ENCODE results near the gene ERMN.
"Not testable (repeated sequence)": the region's sequence is repeated elsewhere in the genome, so short reads cannot be mapped to it uniquely, and the experiment has no call there.

GRCh38 chr2:157368508-157368907 lies 42.9 kb upstream of the ERMN start:
- TF ChIP-seq, protein P1, sequence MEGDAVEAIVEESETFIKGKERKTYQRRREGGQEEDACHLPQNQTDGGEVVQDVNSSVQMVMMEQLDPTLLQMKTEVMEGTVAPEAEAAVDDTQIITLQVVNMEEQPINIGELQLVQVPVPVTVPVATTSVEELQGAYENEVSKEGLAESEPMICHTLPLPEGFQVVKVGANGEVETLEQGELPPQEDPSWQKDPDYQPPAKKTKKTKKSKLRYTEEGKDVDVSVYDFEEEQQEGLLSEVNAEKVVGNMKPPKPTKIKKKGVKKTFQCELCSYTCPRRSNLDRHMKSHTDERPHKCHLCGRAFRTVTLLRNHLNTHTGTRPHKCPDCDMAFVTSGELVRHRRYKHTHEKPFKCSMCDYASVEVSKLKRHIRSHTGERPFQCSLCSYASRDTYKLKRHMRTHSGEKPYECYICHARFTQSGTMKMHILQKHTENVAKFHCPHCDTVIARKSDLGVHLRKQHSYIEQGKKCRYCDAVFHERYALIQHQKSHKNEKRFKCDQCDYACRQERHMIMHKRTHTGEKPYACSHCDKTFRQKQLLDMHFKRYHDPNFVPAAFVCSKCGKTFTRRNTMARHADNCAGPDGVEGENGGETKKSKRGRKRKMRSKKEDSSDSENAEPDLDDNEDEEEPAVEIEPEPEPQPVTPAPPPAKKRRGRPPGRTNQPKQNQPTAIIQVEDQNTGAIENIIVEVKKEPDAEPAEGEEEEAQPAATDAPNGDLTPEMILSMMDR (IDR thresholded peaks at IDR 0.05) = not testable (repeated sequence)
- not testable (repeated sequence) for TF ChIP-seq POLR2A (IDR thresholded peaks at IDR 0.05)
